Neural cell (in vitro differentiated cells): ENCODE results near the gene NLRC3.

Source experiments
- CTCF ChIP-seq: fragments of 450-650 bp; IDR thresholded peaks from 2 replicates; pipeline ENCODE4 v1.5.1; 2014; ENCODE audit warnings: antibody characterized with exemption, mild to moderate bottlenecking, moderate library complexity; ENCODE audit not compliant: poor library complexity, severe bottlenecking
- EP300 ChIP-seq: fragments of 450-650 bp; conservative IDR thresholded peaks from 2 replicates; pipeline ENCODE4 v1.6.1; 2014; ENCODE audit warnings: antibody characterized with exemption, mild to moderate bottlenecking, moderate library complexity; ENCODE audit not compliant: poor library complexity, severe bottlenecking
- TAF1 ChIP-seq: IDR thresholded peaks from 2 replicates; pipeline ENCODE4 v1.6.1; 2012; ENCODE audit warnings: low read depth

- TF ChIP-seq EP300, result no peak
- no peak for TF ChIP-seq CTCF
- TF ChIP-seq TAF1, result no peak
Measured at GRCh38 chr16:3508736-3509135, 68.5 kb downstream of the NLRC3 start.
